Spleen (tissue), 11 donors: Measurements from ENCODE around the gene SKIC2. TPM values are rescaled to one million over a fixed set of nuclear protein-coding genes. Genes with fewer than 3 reads are reported as not detected.

Experiments
- DNase-seq: peaks from one replicate; pipeline ENCODE4 v3.0.0-alpha.2; 2020
- H3K27ac ChIP-seq, 8 donors: fragments of 200-600 bp; sonication (generic) in 7 of 8; 1 replicate in 4 of 8; 2 replicates in 4 of 8; pipeline versions ENCODE4 v1.5.0 to v1.8.0; 2016 to 2021; ENCODE audit warnings: inconsistent platforms in 4 of 8, mild to moderate bottlenecking in 4 of 8, moderate library complexity in 1 of 8
- H3K27me3 ChIP-seq, 7 donors: fragments of 200-600 bp; sonication (generic) in 6 of 7; replicated peaks in 1 of 7; 1 replicate in 4 of 7; 2 replicates in 3 of 7; pipeline versions ENCODE4 v1.5.0 to v1.8.0; 2016 to 2021; ENCODE audit warnings: inconsistent platforms in 3 of 7, mild to moderate bottlenecking in 1 of 7
- H3K36me3 ChIP-seq, 6 donors: fragments of 200-600 bp; sonication (generic) in 5 of 6; 1 replicate in 4 of 6; 2 replicates in 2 of 6; pipeline versions ENCODE4 v1.5.0 to v1.8.0; 2016 to 2021; ENCODE audit warnings: inconsistent platforms in 2 of 6
- H3K4me1 ChIP-seq, 6 donors: fragments of 200-600 bp; sonication (generic) in 5 of 6; 1 replicate in 3 of 6; 2 replicates in 3 of 6; pipeline versions ENCODE4 v1.5.0 to v1.8.0; 2016 to 2021; ENCODE audit warnings: inconsistent platforms in 3 of 6
- H3K4me3 ChIP-seq, 8 donors: fragments of 200-600 bp; sonication (generic) in 7 of 8; 1 replicate in 4 of 8; 2 replicates in 4 of 8; pipeline versions ENCODE4 v1.5.0 to v1.8.0; 2016 to 2021; ENCODE audit warnings: inconsistent platforms in 4 of 8, mild to moderate bottlenecking in 4 of 8, moderate library complexity in 2 of 8
- H3K9me3 ChIP-seq, 8 donors: fragments of 200-600 bp; sonication (generic) in 7 of 8; 1 replicate in 4 of 8; 2 replicates in 4 of 8; pipeline versions ENCODE4 v1.5.0 to v1.8.0; 2016 to 2021; ENCODE audit warnings: inconsistent platforms in 4 of 8
- POLR2A ChIP-seq, 3 donors: fragments of 450-650 bp; IDR thresholded peaks; one replicate each; pipeline ENCODE4 v1.5.1; 2017; ENCODE audit warnings: antibody characterized with exemption in 3 of 3, mild to moderate bottlenecking in 1 of 3
- POLR2AphosphoS5 ChIP-seq, 3 donors: sonication (generic); formaldehyde crosslinking; IDR thresholded peaks; one replicate each; pipeline ENCODE4 v1.5.1; 2017; ENCODE audit warnings: antibody characterized with exemption in 3 of 3
- WGBS, 5 donors: extraction: QIAGEN DNeasy Blood & Tissue Kit in 3 of 5; methylation state at CpG; one replicate each; pipeline versions ENCODE4 v1.1.5 to v1.1.7; 2013 to 2018; 5-methylcytosine and 5-hydroxymethylcytosine counted together
- intact Hi-C: fragments of 100-400 bp; cut with DNase I; formaldehyde crosslinking; loops from one replicate; pipeline ENCODE4 v1.15.0; 2023; ENCODE audit warnings: low total_unique reads
- polyA plus RNA-seq, 3 donors: library from polyadenylated mRNA; stranded (reverse); fragments of 200-250 nt; gene quantifications; one replicate each; pipeline ENCODE4 v1.2.1, GENCODE V29; 2013
- total RNA-seq, 7 donors: library from RNA; depleted of rRNA in 3 of 7; stranded (reverse); fragments of >200 nt in 3 of 7; fragmentation: NEBNext Ultra II Directional in 4 of 7; extraction: Animal tissue kit (Norgen Biotek cat#: 25700) in 4 of 7; gene quantifications; one replicate each; pipeline versions ENCODE4 v1.1.0 to v1.2.1, GENCODE V29; 2016 to 2021
- TF ChIP-seq, protein P1 (sequence below), 11 experiments: fragments of 200-600 bp in 7 of 11; fragments of 450-650 bp in 4 of 11; sonication (generic) in 4 of 11; IDR thresholded peaks in 8 of 11; conservative IDR thresholded peaks in 3 of 11; 1 replicate in 7 of 11; 2 replicates in 4 of 11; pipeline versions ENCODE4 v1.4.0 to v1.8.0; 2016 to 2021; ENCODE audit warnings: antibody characterized with exemption in 11 of 11, inconsistent platforms in 4 of 11, mild to moderate bottlenecking in 1 of 11
- donor health status: healthy with polysubstance abuse.
- donor health status: DM: no; HTN: no; CAD: no; lungs with moderate emphysema.
- donor health status: DM: no; HTN: no; CAD: no.
- donor health status: Bipolar disorder and iron deficiency.
- donor health status: healthy.
- donor health status: DM: no; HTN: no; CAD: no.
- donor health status: DM: yes; HTN: yes; CAD: no.

Gene SKIC2
- total and polyA plus RNA-seq, 10 donors, result 52.1 to 107 (median 85.2) TPM

DNA sequence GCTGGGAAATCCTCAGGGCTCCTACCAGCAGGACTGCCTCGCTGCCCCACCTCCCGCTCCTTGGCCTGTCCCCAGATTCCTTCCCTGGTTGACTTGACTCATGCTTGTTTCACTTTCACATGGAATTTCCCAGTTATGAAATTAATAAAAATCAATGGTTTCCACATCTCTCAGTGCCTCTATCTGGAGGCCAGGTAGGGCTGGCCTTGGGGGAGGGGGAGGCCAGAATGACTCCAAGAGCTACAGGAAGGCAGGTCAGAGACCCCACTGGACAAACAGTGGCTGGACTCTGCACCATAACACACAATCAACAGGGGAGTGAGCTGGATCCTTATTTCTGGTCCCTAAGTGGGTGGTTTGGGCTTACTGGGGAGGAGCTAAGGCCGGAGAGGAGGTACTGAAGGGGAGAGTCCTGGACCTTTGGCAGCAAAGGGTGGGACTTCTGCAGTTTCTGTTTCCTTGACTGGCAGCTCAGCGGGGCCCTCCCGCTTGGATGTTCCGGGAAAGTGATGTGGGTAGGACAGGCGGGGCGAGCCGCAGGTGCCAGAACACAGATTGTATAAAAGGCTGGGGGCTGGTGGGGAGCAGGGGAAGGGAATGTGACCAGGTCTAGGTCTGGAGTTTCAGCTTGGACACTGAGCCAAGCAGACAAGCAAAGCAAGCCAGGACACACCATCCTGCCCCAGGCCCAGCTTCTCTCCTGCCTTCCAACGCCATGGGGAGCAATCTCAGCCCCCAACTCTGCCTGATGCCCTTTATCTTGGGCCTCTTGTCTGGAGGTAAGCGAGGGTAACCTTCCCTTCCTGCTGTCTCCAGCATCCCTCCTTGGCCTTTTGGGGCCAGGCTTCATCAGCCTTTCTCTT is 13.2 kb upstream of the SKIC2 start, which contains the start of gene CFB:
CFB (plus strand) TSS at position 589 of the 863 bp plus-strand sequence; CDS start at position 716, 127 bp downstream.
- peaks cover 0 to 36% (median 0%) of the 10 kb centered on the region in 7 donors for H3K27me3 ChIP-seq
- peak within 1 kb of the TSS in 2 of 8 donors; percentile 11 to 18 for H3K4me3 ChIP-seq
- peak in 2 of 3 donors; percentile 17 to 52 for TF ChIP-seq POLR2AphosphoS5 (IDR thresholded peaks at IDR 0.05)
- TF ChIP-seq, protein P1, sequence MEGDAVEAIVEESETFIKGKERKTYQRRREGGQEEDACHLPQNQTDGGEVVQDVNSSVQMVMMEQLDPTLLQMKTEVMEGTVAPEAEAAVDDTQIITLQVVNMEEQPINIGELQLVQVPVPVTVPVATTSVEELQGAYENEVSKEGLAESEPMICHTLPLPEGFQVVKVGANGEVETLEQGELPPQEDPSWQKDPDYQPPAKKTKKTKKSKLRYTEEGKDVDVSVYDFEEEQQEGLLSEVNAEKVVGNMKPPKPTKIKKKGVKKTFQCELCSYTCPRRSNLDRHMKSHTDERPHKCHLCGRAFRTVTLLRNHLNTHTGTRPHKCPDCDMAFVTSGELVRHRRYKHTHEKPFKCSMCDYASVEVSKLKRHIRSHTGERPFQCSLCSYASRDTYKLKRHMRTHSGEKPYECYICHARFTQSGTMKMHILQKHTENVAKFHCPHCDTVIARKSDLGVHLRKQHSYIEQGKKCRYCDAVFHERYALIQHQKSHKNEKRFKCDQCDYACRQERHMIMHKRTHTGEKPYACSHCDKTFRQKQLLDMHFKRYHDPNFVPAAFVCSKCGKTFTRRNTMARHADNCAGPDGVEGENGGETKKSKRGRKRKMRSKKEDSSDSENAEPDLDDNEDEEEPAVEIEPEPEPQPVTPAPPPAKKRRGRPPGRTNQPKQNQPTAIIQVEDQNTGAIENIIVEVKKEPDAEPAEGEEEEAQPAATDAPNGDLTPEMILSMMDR (IDR thresholded peaks at IDR 0.05 in 8 of 11, conservative IDR thresholded peaks at IDR 0.05 in 3 of 11), result no peak
- 50 to 57% (median 54%) methylated on average over 11 of the region's 11 CpGs for WGBS, 5 donors
- intact Hi-C loops, result no loop called here
- peak within 1 kb of the TSS in 7 of 8 donors; percentile 57 to 79 (median 67) for H3K27ac ChIP-seq
- H3K4me1 ChIP-seq, result peaks cover 0 to 19% (median 0%) of the 10 kb centered on the region in 6 donors
- no peaks in the 10 kb centered on the region for H3K9me3 ChIP-seq
- H3K36me3 ChIP-seq, result peaks cover 0 to 52% (median 2%) of the 10 kb centered on the region in 6 donors
- peak; percentile 70 for DNase-seq

GRCh38 chr6:31946370-31946885 is 12.5 kb upstream of the SKIC2 start:
- peak overlapping the region in 2 of 8 donors; percentile 11 to 18 for H3K4me3 ChIP-seq
- peaks cover 0 to 56% (median 8%) of the 10 kb centered on the region in 6 donors for H3K36me3 ChIP-seq
- H3K9me3 ChIP-seq, result no peaks in the 10 kb centered on the region
- peak overlapping the region in 7 of 8 donors; percentile 57 to 79 (median 67) for H3K27ac ChIP-seq
- no peak for TF ChIP-seq POLR2AphosphoS5 (IDR thresholded peaks at IDR 0.05)
- no peak for TF ChIP-seq POLR2A (IDR thresholded peaks at IDR 0.05)
- TF ChIP-seq, protein P1 (IDR thresholded peaks at IDR 0.05 in 8 of 11, conservative IDR thresholded peaks at IDR 0.05 in 3 of 11), result no peak
- H3K4me1 ChIP-seq, result peaks cover 0 to 19% (median 0%) of the 10 kb centered on the region in 6 donors
- peak; percentile 58 for DNase-seq
- intact Hi-C loops, result no loop called here
- H3K27me3 ChIP-seq, result peaks cover 0 to 36% (median 0%) of the 10 kb centered on the region in 7 donors
- WGBS, 5 donors, result 75 to 95% (median 78%) methylated on average over 11 of the region's 11 CpGs

GRCh38 chr6:31947070-31947675 is 11.8 kb upstream of the SKIC2 start:
- Histone ChIP-seq H3K27me3 (peaks cover 0 to 32% (median 0%) of the 10 kb centered on the region in 7 donors), H3K9me3 (no peaks in the 10 kb centered on the region), H3K4me1 (peaks cover 0 to 19% (median 0%) of the 10 kb centered on the region in 6 donors), H3K27ac (peak overlapping the region in 3 of 8 donors; percentile 57 to 79 (median 67)), H3K4me3 (no peak overlapping the region), H3K36me3 (peaks cover 0 to 64% (median 16%) of the 10 kb centered on the region in 6 donors)
- peak; percentile 41 for DNase-seq
- TF ChIP-seq POLR2AphosphoS5 (IDR thresholded peaks at IDR 0.05), result peak in 1 of 3 donors; percentile 58
- TF ChIP-seq, protein P1 (IDR thresholded peaks at IDR 0.05 in 8 of 11, conservative IDR thresholded peaks at IDR 0.05 in 3 of 11), result no peak
- intact Hi-C loops, result no loop called here
- 86 to 94% (median 89%) methylated on average over 24 of the region's 24 CpGs for WGBS, 5 donors
